Bronchial epithelial cell (primary cell): ENCODE data around the gene NDST4. TPM values are rescaled to one million over a fixed set of nuclear protein-coding genes. Genes with fewer than 3 reads are reported as not detected.

ENCODE experiments used
- DNase-seq: peaks from one replicate; pipeline ENCODE4 v3.0.0-alpha.2; 2010; ENCODE audit warnings: low read depth
- FAIRE-seq: peaks from 2 replicates; lab custom pipeline; 2011; peaks lifted over from hg19 to GRCh38; lab: Jason Lieb, UNC
- H3K27me3 ChIP-seq: 2 replicates; pipeline ENCODE4 v1.5.1; 2011; ENCODE audit warnings: low read length; ENCODE audit not compliant: control insufficient read depth, insufficient read depth
- H3K36me3 ChIP-seq: 2 replicates; pipeline ENCODE4 v1.5.1; 2011; ENCODE audit warnings: low read length; ENCODE audit not compliant: control insufficient read depth, insufficient read depth
- H3K4me3 ChIP-seq: 2 replicates; pipeline ENCODE4 v1.5.1; 2011; ENCODE audit warnings: mild to moderate bottlenecking, low read depth, low read length, control low read depth
- total RNA-seq: library from RNA; depleted of rRNA; stranded (reverse); fragments of >200 nt; gene quantifications from 2 replicates; pipeline ENCODE4 v1.2.1, GENCODE V29; 2014
- TF ChIP-seq, protein P1 (sequence below): IDR thresholded peaks from 2 replicates; pipeline ENCODE4 v1.5.1; 2011; ENCODE audit warnings: mild to moderate bottlenecking, moderate library complexity, low read length, control low read depth, inconsistent platforms; ENCODE audit not compliant: insufficient read depth, severe bottlenecking

NDST4 gene
- total RNA-seq, 1 donor from 2014 or later = not detected

DNA sequence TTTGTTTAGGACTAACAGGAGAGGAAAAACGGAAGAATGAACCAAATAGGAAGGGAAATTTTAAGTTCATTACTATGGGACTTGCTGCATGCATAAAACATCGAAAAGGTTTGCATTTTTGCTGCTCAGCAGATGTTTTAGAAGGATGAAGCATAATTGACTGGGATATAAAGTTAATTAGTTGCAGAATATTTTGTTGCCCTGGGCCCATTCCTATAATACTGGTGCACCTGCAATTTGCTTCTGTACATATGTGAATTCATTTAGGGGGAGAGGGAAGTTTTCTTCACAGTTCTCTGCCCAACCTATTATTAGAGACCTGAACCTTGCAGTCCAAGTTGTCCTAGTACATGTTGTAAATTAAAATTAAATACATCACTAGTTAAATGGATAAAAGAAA, 282.8 kb downstream of the NDST4 start:
- TF ChIP-seq, protein P1, sequence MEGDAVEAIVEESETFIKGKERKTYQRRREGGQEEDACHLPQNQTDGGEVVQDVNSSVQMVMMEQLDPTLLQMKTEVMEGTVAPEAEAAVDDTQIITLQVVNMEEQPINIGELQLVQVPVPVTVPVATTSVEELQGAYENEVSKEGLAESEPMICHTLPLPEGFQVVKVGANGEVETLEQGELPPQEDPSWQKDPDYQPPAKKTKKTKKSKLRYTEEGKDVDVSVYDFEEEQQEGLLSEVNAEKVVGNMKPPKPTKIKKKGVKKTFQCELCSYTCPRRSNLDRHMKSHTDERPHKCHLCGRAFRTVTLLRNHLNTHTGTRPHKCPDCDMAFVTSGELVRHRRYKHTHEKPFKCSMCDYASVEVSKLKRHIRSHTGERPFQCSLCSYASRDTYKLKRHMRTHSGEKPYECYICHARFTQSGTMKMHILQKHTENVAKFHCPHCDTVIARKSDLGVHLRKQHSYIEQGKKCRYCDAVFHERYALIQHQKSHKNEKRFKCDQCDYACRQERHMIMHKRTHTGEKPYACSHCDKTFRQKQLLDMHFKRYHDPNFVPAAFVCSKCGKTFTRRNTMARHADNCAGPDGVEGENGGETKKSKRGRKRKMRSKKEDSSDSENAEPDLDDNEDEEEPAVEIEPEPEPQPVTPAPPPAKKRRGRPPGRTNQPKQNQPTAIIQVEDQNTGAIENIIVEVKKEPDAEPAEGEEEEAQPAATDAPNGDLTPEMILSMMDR = no peak

DNA sequence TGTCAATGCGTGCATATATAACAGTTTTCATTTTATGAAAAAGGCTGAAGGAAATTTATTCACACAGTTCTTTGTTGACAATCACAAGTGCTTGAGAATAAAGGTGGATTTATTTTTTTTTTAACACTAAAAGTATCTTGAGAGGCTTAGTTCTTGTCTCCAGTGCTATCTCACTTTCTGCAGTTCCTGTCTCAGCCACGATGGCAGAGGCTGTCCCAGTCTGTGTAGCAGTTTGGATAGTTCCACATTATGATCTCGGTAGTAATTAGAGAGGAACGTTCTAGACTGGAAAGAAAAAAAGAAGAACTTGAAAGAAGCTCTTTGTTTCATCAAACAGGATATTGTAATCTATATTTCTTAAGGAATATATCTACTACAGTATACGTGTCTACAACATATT, 285.8 kb downstream of the NDST4 start:
- FAIRE-seq = no peak
- TF ChIP-seq, protein P1 = no peak
- DNase-seq = no peak

More for the DNA sequence above, 282.8 kb downstream of the NDST4 start:
- FAIRE-seq (no peak), DNase-seq (no peak)
- Histone ChIP-seq H3K4me3 (no peak overlapping the region), H3K36me3 (no peaks in the 10 kb centered on the region), H3K27me3 (no peaks in the 10 kb centered on the region)

DNA sequence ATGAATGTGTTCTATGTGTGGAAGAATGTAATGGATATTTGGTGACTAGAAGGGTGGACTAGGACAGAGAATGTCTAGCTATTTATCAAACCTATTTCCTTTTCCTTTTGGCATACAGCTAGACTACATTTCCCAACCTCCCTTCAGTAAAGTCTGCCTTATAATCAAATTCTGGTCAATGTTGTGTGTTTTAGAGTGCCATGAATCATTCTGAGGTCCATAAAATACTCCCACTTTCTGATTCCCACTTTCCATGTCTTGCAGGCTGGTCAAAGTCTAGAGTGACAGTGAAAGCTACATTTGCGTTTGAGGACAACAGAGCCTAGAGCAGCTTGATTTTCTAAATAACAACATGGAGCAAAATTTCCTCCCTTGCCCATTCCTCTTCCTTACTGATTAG, 297.7 kb downstream of the NDST4 start:
- H3K4me3 ChIP-seq = no peak overlapping the region
- no peaks in the 10 kb centered on the region for H3K27me3 ChIP-seq
- no peaks in the 10 kb centered on the region for H3K36me3 ChIP-seq
- TF ChIP-seq, protein P1 = no peak
- no peak for FAIRE-seq
- DNase-seq = no peak

More for the DNA sequence above, 285.8 kb downstream of the NDST4 start:
- H3K36me3 ChIP-seq = no peaks in the 10 kb centered on the region
- H3K4me3 ChIP-seq = no peak overlapping the region
- H3K27me3 ChIP-seq = no peaks in the 10 kb centered on the region

DNA sequence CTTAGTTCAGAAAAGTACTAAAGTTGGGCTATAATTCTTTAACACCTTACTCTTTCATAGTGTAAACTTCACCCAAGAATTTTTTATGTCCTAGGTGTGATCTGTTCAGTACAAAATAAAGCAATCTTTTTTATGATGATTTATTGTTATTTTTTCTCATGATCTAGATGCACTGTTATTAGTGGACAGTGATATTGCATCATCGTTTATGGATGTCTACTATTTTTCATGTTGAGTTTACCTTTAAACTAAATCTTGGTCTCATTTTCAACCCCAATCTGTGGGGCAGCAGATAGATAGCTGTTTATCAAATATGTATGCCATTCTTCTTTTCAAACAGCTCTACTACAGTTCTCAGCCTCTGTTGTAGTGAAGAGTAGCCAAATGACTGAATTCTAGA, 299.5 kb downstream of the NDST4 start:
- TF ChIP-seq, protein P1 = no peak
- H3K4me3 ChIP-seq = no peak overlapping the region
- no peak for DNase-seq
- no peaks in the 10 kb centered on the region for H3K27me3 ChIP-seq
- H3K36me3 ChIP-seq = no peaks in the 10 kb centered on the region
- no peak for FAIRE-seq

DNA sequence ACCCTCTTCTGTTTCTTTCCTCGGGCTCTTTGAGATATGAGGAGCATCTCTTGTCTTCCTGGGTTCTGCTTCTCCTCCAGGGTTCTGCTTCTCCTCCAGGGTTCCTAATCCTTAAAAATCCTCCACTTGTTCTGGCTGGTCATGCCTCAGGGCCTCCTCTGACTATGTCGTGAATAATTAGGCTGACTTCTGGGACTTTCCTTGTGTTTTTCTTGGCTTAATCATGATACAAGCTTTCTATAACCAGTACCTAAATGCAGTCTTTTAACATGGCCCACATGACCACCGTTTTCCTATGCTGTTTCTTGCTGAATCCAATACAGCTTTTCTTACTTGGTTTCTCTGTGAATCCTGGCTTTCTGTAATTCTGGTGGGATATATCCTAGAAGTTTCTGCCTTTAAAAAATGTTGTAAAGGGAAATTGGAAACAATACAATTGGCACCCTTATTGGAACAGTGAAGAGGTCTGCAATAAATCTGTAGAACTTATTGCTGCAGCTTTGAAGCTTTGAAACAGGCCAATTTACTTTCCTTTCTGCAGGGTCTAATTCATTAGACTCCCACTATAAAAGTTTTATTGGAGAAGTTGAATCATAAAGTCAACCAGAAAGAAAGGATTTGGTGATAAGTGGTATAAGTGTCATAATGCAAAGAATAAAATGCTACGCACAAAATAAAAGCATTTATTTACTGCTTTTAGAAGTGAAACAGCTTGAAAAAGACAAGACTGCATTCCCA, 301.7 kb downstream of the NDST4 start:
- H3K27me3 ChIP-seq = no peaks in the 10 kb centered on the region
- H3K36me3 ChIP-seq = no peaks in the 10 kb centered on the region
- TF ChIP-seq, protein P1 = no peak
- FAIRE-seq = no peak
- peak; percentile 5 for DNase-seq
- no peak overlapping the region for H3K4me3 ChIP-seq
